HEK293T (cell line): ENCODE results near the gene UGT1A4.

Source experiments
- CTCF ChIA-PET: fragments of 350-600 bp; formaldehyde crosslinking; extraction: SDS; loops from one replicate; lab custom pipeline; 2021; ENCODE audit warnings: antibody characterized with exemption, inconsistent platforms; lab: Yijun Ruan, JAX
- POLR2A ChIA-PET: fragments of 350-600 bp; formaldehyde crosslinking; extraction: SDS; loops from one replicate; lab custom pipeline; 2020; ENCODE audit warnings: antibody characterized with exemption, inconsistent platforms; lab: Yijun Ruan, JAX
- DNase-seq: peaks from one replicate; pipeline ENCODE4 v3.0.0; 2012; ENCODE audit warnings: mixed read lengths; ENCODE audit errors: extremely low spot score
- ARNT ChIP-seq: fragments of 450-650 bp; IDR thresholded peaks from 2 replicates; pipeline ENCODE4 v1.6.1; 2017; ENCODE audit warnings: mild to moderate bottlenecking
- BHLHE40 ChIP-seq: fragments of 450-650 bp; IDR thresholded peaks from 2 replicates; pipeline ENCODE4 v1.6.1; 2016; ENCODE audit warnings: mild to moderate bottlenecking, moderate library complexity, borderline replicate concordance
- CTBP1 ChIP-seq: fragments of 450-650 bp; IDR thresholded peaks from 2 replicates; pipeline ENCODE4 v1.6.1; 2016; ENCODE audit warnings: borderline replicate concordance
- ELF4 ChIP-seq: fragments of 450-650 bp; IDR thresholded peaks from 2 replicates; pipeline ENCODE4 v1.6.1; 2017; ENCODE audit warnings: antibody characterized with exemption
- FOXA1 ChIP-seq: fragments of 450-650 bp; IDR thresholded peaks from 2 replicates; pipeline ENCODE4 v1.6.1; 2016; ENCODE audit warnings: mild to moderate bottlenecking
- FOXK2 ChIP-seq: fragments of 450-650 bp; IDR thresholded peaks from 2 replicates; pipeline ENCODE4 v1.6.1; 2016; ENCODE audit warnings: mild to moderate bottlenecking
- FOXM1 ChIP-seq: fragments of 450-650 bp; IDR thresholded peaks from 2 replicates; pipeline ENCODE4 v1.6.1; 2017; ENCODE audit warnings: mild to moderate bottlenecking, borderline replicate concordance
- HDGF ChIP-seq: fragments of 450-650 bp; IDR thresholded peaks from 2 replicates; pipeline ENCODE4 v1.6.1; 2017; ENCODE audit warnings: antibody characterized with exemption, borderline replicate concordance
- L3MBTL2 ChIP-seq: fragments of 450-650 bp; conservative IDR thresholded peaks from 2 replicates; pipeline ENCODE4 v1.6.1; 2016; ENCODE audit warnings: mild to moderate bottlenecking
- LEF1 ChIP-seq: fragments of 450-650 bp; IDR thresholded peaks from 2 replicates; pipeline ENCODE4 v1.6.1; 2017; ENCODE audit warnings: mild to moderate bottlenecking, borderline replicate concordance
- NFRKB ChIP-seq: fragments of 450-650 bp; IDR thresholded peaks from 2 replicates; pipeline ENCODE4 v1.6.1; 2016; ENCODE audit warnings: mild to moderate bottlenecking, moderate library complexity
- PKNOX1 ChIP-seq: fragments of 450-650 bp; IDR thresholded peaks from 2 replicates; pipeline ENCODE4 v1.6.1; 2016
- SP1 ChIP-seq: fragments of 450-650 bp; IDR thresholded peaks from 2 replicates; pipeline ENCODE4 v1.6.1; 2017
- SUZ12 ChIP-seq: fragments of 450-650 bp; IDR thresholded peaks from 2 replicates; pipeline ENCODE4 v1.6.1; 2016; ENCODE audit warnings: mild to moderate bottlenecking
- TARDBP ChIP-seq: fragments of 450-650 bp; IDR thresholded peaks from 2 replicates; pipeline ENCODE4 v1.6.1; 2016
- ZNF384 ChIP-seq: fragments of 450-650 bp; IDR thresholded peaks from 2 replicates; pipeline ENCODE4 v1.6.1; 2016

The UGT1A4 gene

GRCh38 chr2:233817995-233818638, 99.6 kb downstream of the UGT1A4 start:
- CTCF ChIA-PET, result no interaction called here
- POLR2A ChIA-PET, result no interaction called here
- TF ChIP-seq PKNOX1 (no peak), FOXA1 (no peak), HDGF (no peak), ZNF384 (no peak)
- DNase-seq, result no peak

- ChIA-PET CTCF (no interaction called here), POLR2A (no interaction called here)
- no peak for TF ChIP-seq ZNF384
- TF ChIP-seq FOXA1, result no peak
- no peak for TF ChIP-seq FOXM1
- TF ChIP-seq LEF1, result no peak
- no peak for TF ChIP-seq ELF4
- TF ChIP-seq NFRKB, result no peak
- TF ChIP-seq CTBP1, result no peak
- TF ChIP-seq FOXK2, result no peak
- no peak for TF ChIP-seq PKNOX1
- no peak for DNase-seq
Observed at GRCh38 chr2:233818639-233819621, 100.4 kb downstream of the UGT1A4 start.

GRCh38 chr2:233819884-233820773, 101.6 kb downstream of the UGT1A4 start:
- CTCF ChIA-PET, result interaction anchor here (0.6 kb wide), 1 partner anchor 386 kb away, joined by 3 read pairs; no protein-coding TSS in a partner anchor
- DNase-seq, result no peak
- POLR2A ChIA-PET, result no interaction called here

GRCh38 chr2:233820774-233821105, 102.2 kb downstream of the UGT1A4 start:
- no peak for DNase-seq
- ChIA-PET CTCF (interaction anchor here (0.6 kb wide), 1 partner anchor 387 kb away, joined by 3 read pairs; no protein-coding TSS in a partner anchor), POLR2A (no interaction called here)
- TF ChIP-seq FOXA1 (no peak), ZNF384 (no peak), PKNOX1 (no peak), LEF1 (no peak), CTBP1 (no peak), BHLHE40 (no peak), SUZ12 (no peak), TARDBP (no peak), HDGF (no peak)

More at GRCh38 chr2:233819884-233820773, 101.6 kb downstream of the UGT1A4 start:
- TF ChIP-seq HDGF (no peak), SP1 (no peak), BHLHE40 (no peak), LEF1 (no peak), ARNT (no peak), ELF4 (no peak), FOXA1 (no peak), FOXM1 (no peak)

GRCh38 chr2:233821196-233821595, 102.7 kb downstream of the UGT1A4 start:
- no peak for DNase-seq
- POLR2A ChIA-PET, result no interaction called here
- CTCF ChIA-PET, result no interaction called here
- TF ChIP-seq TARDBP, result no peak
- TF ChIP-seq BHLHE40, result no peak
- no peak for TF ChIP-seq L3MBTL2
- no peak for TF ChIP-seq ARNT
- no peak for TF ChIP-seq ZNF384
- TF ChIP-seq CTBP1, result no peak
- TF ChIP-seq HDGF, result no peak
- TF ChIP-seq ELF4, result no peak
- TF ChIP-seq SUZ12, result no peak
- no peak for TF ChIP-seq LEF1
- no peak for TF ChIP-seq FOXM1
- no peak for TF ChIP-seq FOXA1
- TF ChIP-seq PKNOX1, result no peak
- TF ChIP-seq SP1, result no peak
